Endodermal cell (in vitro differentiated cells): ENCODE results near the gene PI4K2A. TPM values are rescaled to one million over a fixed set of nuclear protein-coding genes. Genes with fewer than 3 reads are reported as not detected.
"Not testable (repeated sequence)": the region's sequence is repeated elsewhere in the genome, so short reads cannot be mapped to it uniquely, and the experiment has no call there.

Experiments used
- DNase-seq: peaks from one replicate; pipeline ENCODE4 v3.0.0-alpha.2; 2017
- H3K27ac ChIP-seq: 2 replicates; pipeline ENCODE4 v1.5.1; 2013; ENCODE audit warnings: mild to moderate bottlenecking, low read depth, low read length, moderate library complexity
- H3K27me3 ChIP-seq: 2 replicates; pipeline ENCODE4 v1.6.1; 2013; ENCODE audit warnings: mild to moderate bottlenecking, low read length, moderate library complexity; ENCODE audit not compliant: insufficient read depth, control insufficient read depth, poor library complexity, severe bottlenecking
- H3K36me3 ChIP-seq: 2 replicates; pipeline ENCODE4 v1.7.0; 2013; ENCODE audit warnings: mild to moderate bottlenecking, low read length, moderate library complexity; ENCODE audit not compliant: control insufficient read depth, insufficient read depth
- H3K4me1 ChIP-seq: one replicate; pipeline ENCODE4 v1.7.0; 2013; ENCODE audit warnings: low read length; ENCODE audit not compliant: control insufficient read depth, insufficient read depth
- H3K4me3 ChIP-seq: 2 replicates; pipeline ENCODE4 v1.5.1; 2013; ENCODE audit warnings: mild to moderate bottlenecking, low read length, moderate library complexity
- H3K9ac ChIP-seq: 2 replicates; pipeline ENCODE4 v1.6.1; 2013; ENCODE audit warnings: mild to moderate bottlenecking, low read length, moderate library complexity; ENCODE audit not compliant: poor library complexity, severe bottlenecking; ENCODE audit errors: extremely low read depth
- H3K9me3 ChIP-seq: 2 replicates; pipeline ENCODE4 v1.6.1; 2013; ENCODE audit warnings: mild to moderate bottlenecking, low read length, moderate library complexity; ENCODE audit not compliant: control insufficient read depth
- H3K27ac Mint-ChIP-seq: 2 replicates; pipeline ENCODE4 v1.8.0; 2020; ENCODE audit warnings: mixed read lengths
- H3K27me3 Mint-ChIP-seq: 2 replicates; pipeline ENCODE4 v1.8.0; 2021; ENCODE audit warnings: mild to moderate bottlenecking, mixed read lengths; ENCODE audit not compliant: insufficient read depth
- H3K36me3 Mint-ChIP-seq: 2 replicates; pipeline ENCODE4 v1.8.0; 2020; ENCODE audit warnings: low read depth, mixed read lengths
- H3K4me1 Mint-ChIP-seq: 2 replicates; pipeline ENCODE4 v1.8.0; 2020; ENCODE audit warnings: mixed read lengths
- H3K4me3 Mint-ChIP-seq: 2 replicates; pipeline ENCODE4 v1.8.0; 2020; ENCODE audit warnings: mild to moderate bottlenecking, moderate library complexity, mixed read lengths
- H3K9me3 Mint-ChIP-seq: 2 replicates; pipeline ENCODE4 v1.8.0; 2020; ENCODE audit warnings: mild to moderate bottlenecking, mixed read lengths
- CTCF ChIP-seq: fragments of 200-600 bp; sonication (generic); conservative IDR thresholded peaks from 2 replicates; pipeline ENCODE4 v1.5.0; 2021; ENCODE audit warnings: antibody characterized with exemption, mild to moderate bottlenecking
- WGBS, 2 experiments: methylation state at CpG; one replicate each; pipeline versions ENCODE4 v1.1.5 to v1.1.7; 2013; ENCODE audit warnings: missing lambda C conversion rate in 2 of 2, mixed read lengths in 1 of 2; ENCODE audit not compliant: insufficient coverage in 1 of 2, insufficient read length in 1 of 2; 5-methylcytosine and 5-hydroxymethylcytosine counted together
- total RNA-seq, 2 donors: library from RNA; stranded (reverse); fragmentation: NEBNext Ultra II Directional in 1 of 2; extraction: Animal tissue kit (Norgen Biotek cat#: 25700) in 1 of 2; gene quantifications; 2 replicates in 1 of 2; 3 replicates in 1 of 2; pipeline ENCODE4 v1.2.1, GENCODE V29; 2021

PI4K2A gene
- total RNA-seq, 2 donors from 2014 or later: 14.5 to 18.1 TPM

GRCh38 chr10:97633921-97634320, 6.5 kb upstream of the PI4K2A start:
- WGBS, 2 experiments: 91 to 93% methylated on average over 7 to 8 of the region's 8 CpGs
- no peaks in the 10 kb centered on the region for H3K4me1 ChIP-seq
- peaks cover 5% of the 10 kb centered on the region for H3K4me1 Mint-ChIP-seq
- H3K9me3 ChIP-seq: no peaks in the 10 kb centered on the region
- H3K27ac ChIP-seq: peak overlapping the region; percentile 54
- peak; percentile 63 for DNase-seq
- H3K27me3 Mint-ChIP-seq: no peaks in the 10 kb centered on the region
- no peaks in the 10 kb centered on the region for H3K36me3 Mint-ChIP-seq
- H3K27ac Mint-ChIP-seq: peak overlapping the region; percentile 97
- TF ChIP-seq CTCF: peak; percentile 56
- no peaks in the 10 kb centered on the region for H3K27me3 ChIP-seq
- H3K9ac ChIP-seq: no peak overlapping the region
- no peaks in the 10 kb centered on the region for H3K36me3 ChIP-seq
- H3K4me3 Mint-ChIP-seq: peak overlapping the region; percentile 97
- H3K9me3 Mint-ChIP-seq: no peaks in the 10 kb centered on the region
- H3K4me3 ChIP-seq: peak overlapping the region; percentile 93

- DNase-seq: no peak
- Mint-ChIP-seq H3K36me3 (no peaks in the 10 kb centered on the region), H3K27ac (no peak overlapping the region), H3K9me3 (no peaks in the 10 kb centered on the region), H3K27me3 (no peaks in the 10 kb centered on the region), H3K4me1 (peaks cover 7% of the 10 kb centered on the region), H3K4me3 (no peak overlapping the region)
- WGBS, 2 experiments: 86% methylated on average over 1 of the region's 1 CpG; no CpG with 5 or more reads in 1 of the 2 experiments
- Histone ChIP-seq H3K9me3 (no peaks in the 10 kb centered on the region), H3K36me3 (no peaks in the 10 kb centered on the region), H3K27ac (no peak overlapping the region), H3K9ac (no peak overlapping the region), H3K4me3 (no peak overlapping the region), H3K27me3 (no peaks in the 10 kb centered on the region), H3K4me1 (no peaks in the 10 kb centered on the region)
- no peak for TF ChIP-seq CTCF
These were observed 4.9 kb upstream of the PI4K2A start for GRCh38 chr10:97635577-97635976.

GRCh38 chr10:97639090-97639489, 1.4 kb upstream of the PI4K2A start:
- 100% methylated on average over 2 of the region's 3 CpGs; no CpG with 5 or more reads in 1 of the 2 experiments for WGBS, 2 experiments
- H3K9ac ChIP-seq, H3K27me3 ChIP-seq, H3K36me3 ChIP-seq, H3K27ac Mint-ChIP-seq, H3K9me3 ChIP-seq, H3K4me3 ChIP-seq, DNase-seq, H3K4me1 ChIP-seq, H3K4me3 Mint-ChIP-seq, H3K27ac ChIP-seq, H3K4me1 Mint-ChIP-seq, H3K9me3 Mint-ChIP-seq, H3K27me3 Mint-ChIP-seq: not testable (repeated sequence)
- H3K36me3 Mint-ChIP-seq: peaks cover 12% of the 10 kb centered on the region
